Inflammatory macrophage (primary cell): ENCODE results near the gene SPECC1L.
"Not testable (repeated sequence)": the region's sequence is repeated elsewhere in the genome, so short reads cannot be mapped to it uniquely, and the experiment has no call there.

Source experiments
- DNase-seq, 2 donors: peaks; one replicate each; pipeline ENCODE4 v3.0.0-alpha.2; 2020 to 2022
- total RNA-seq, 18 experiments: gene quantifications; one replicate each; lab custom pipeline; 2026; ENCODE audit warnings: mixed read lengths in 6 of 18, inconsistent platforms in 2 of 18; lab: John Stamatoyannopoulos, UW

SPECC1L gene
- 8.7 to 22.7 (median 18.1) reads per million in 18 experiments for total RNA-seq

- peak; percentile 94 to 97 for DNase-seq
These were observed at the start of gene SPECC1L for GRCh38 chr22:24270556-24271385. Gene SPECC1L, plus strand, starts transcription at chr22:24270831. Its CDS starts 31,401 bp downstream, at chr22:24302232.

GRCh38 chr22:24224468-24224867 is 46.2 kb upstream of the SPECC1L start:
- DNase-seq = no peak

- no peak for DNase-seq
These were observed 45.5 kb upstream of the SPECC1L start for GRCh38 chr22:24225044-24225601.

- DNase-seq = no peak
These were observed 44.7 kb upstream of the SPECC1L start for GRCh38 chr22:24225951-24226350.

- peak; percentile 35 to 47 for DNase-seq
These were observed 39.5 kb upstream of the SPECC1L start for GRCh38 chr22:24230911-24231656.

- no peak for DNase-seq
These were observed 38.9 kb upstream of the SPECC1L start for GRCh38 chr22:24231706-24232105.

- no peak for DNase-seq
These were observed 38.5 kb upstream of the SPECC1L start for GRCh38 chr22:24232124-24232523.

- DNase-seq = no peak
These were observed 37.9 kb upstream of the SPECC1L start for GRCh38 chr22:24232725-24233124.

- DNase-seq = no peak
These were observed 37.4 kb upstream of the SPECC1L start for GRCh38 chr22:24233235-24233634.

- DNase-seq = no peak
These were observed 36.8 kb upstream of the SPECC1L start for GRCh38 chr22:24233816-24234215.

GRCh38 chr22:24235315-24235714 is 35.3 kb upstream of the SPECC1L start:
- no peak for DNase-seq

- DNase-seq = no peak
These were observed 34.0 kb upstream of the SPECC1L start for GRCh38 chr22:24236656-24237055.

GRCh38 chr22:24238101-24238694 is 32.4 kb upstream of the SPECC1L start:
- not testable (repeated sequence) for DNase-seq

- no peak for DNase-seq
These were observed 30.2 kb upstream of the SPECC1L start for GRCh38 chr22:24240381-24240780.

GRCh38 chr22:24240985-24241692 is 29.5 kb upstream of the SPECC1L start:
- peak in 1 of 2 donors; percentile 67 for DNase-seq

- not testable (repeated sequence) for DNase-seq
These were observed 27.2 kb upstream of the SPECC1L start for GRCh38 chr22:24243417-24243816.

- no peak for DNase-seq
These were observed 26.4 kb upstream of the SPECC1L start for GRCh38 chr22:24244144-24244787.

GRCh38 chr22:24245030-24245431 is 25.6 kb upstream of the SPECC1L start, which contains the start of gene GGT5:
Gene GGT5, minus strand, starts transcription at chr22:24245082. Its CDS starts 357 bp downstream, at chr22:24244725.
- not testable (repeated sequence) for DNase-seq

GRCh38 chr22:24245584-24246561 is 24.8 kb upstream of the SPECC1L start:
- not testable (repeated sequence) for DNase-seq

- no peak for DNase-seq
These were observed 23.6 kb upstream of the SPECC1L start for GRCh38 chr22:24247011-24247507.
